ACHN (cell line): Measurements from ENCODE around the gene ZIC3.
"Not testable (repeated sequence)": the region's sequence is repeated elsewhere in the genome, so short reads cannot be mapped to it uniquely, and the experiment has no call there.

ENCODE experiments used
- DNase-seq: peaks from one replicate; pipeline ENCODE4 v3.0.0-alpha.2; 2015
- in situ Hi-C: cut with HindIII; loops from 2 replicates; pipeline ENCODE4 v1.10.0; 2017; ENCODE audit warnings: low sequenced_read_pairs, low pct_ligation_motif_present, low pct_unique_long_range_greater_than_20kb

ZIC3 gene

DNA sequence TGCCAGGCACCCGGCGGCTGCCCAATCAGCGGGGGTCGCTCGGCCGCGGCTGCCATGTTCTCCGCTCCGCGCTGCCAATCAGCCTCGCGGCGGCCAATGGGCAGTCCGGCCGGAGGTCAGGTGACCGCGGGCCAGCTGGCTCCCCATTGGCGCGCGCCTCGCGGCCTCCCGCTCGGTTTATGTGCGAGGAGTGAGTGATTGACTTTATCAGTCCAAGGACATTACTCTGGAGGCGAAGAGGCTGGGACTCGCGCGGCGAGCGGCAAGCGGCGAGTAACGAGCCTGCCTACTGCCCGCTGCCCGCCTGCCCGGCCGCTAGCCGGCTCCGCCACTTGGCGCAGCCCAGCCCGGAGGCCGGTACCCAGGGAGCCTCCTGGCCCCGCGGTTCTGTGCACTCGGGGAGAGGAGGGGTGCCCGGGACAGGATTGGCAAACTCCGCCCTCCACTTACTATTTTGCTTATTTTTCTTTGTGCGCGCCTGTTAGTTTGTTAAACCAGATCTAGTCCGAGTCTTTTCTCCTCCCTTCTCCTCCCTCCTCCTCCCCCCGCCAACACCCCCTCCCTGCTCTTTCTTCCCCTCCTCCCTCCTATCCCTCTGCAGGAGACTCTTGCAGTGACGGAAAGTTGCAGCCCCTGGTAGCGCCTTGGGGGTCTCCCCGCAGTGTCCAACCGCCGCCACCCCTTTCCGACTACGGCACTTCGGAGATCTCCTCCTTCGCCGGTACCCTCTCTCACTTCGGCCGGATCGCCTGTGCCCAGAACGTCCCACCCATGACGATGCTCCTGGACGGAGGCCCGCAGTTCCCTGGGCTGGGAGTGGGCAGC is at the start of gene ZIC3:
Gene ZIC3 (plus strand): TSS at position 207 of the 825 bp plus-strand sequence. CDS start 565 bp downstream, at position 772.
- no peak for DNase-seq
- in situ Hi-C loops: no loop called here

DNA sequence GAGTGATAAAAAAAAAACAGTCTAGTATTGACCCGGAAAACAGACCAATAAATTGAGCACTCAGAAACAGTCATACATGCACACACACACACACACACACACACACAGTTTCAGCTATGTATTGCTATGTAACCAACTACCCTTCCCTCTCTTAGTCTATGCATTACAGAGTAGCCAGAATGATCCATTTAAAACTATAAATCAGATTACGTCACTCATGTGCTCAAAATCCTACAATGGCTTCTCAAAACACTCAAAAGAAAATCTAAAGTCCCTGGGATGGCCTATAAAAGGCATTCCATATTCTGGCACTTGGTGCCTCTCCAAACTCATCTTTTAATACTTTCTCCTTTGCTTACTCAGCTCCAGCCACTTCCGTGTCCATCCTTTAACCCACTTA is 46.5 kb upstream of the ZIC3 start:
- in situ Hi-C loops: no loop called here
- no peak for DNase-seq

DNA sequence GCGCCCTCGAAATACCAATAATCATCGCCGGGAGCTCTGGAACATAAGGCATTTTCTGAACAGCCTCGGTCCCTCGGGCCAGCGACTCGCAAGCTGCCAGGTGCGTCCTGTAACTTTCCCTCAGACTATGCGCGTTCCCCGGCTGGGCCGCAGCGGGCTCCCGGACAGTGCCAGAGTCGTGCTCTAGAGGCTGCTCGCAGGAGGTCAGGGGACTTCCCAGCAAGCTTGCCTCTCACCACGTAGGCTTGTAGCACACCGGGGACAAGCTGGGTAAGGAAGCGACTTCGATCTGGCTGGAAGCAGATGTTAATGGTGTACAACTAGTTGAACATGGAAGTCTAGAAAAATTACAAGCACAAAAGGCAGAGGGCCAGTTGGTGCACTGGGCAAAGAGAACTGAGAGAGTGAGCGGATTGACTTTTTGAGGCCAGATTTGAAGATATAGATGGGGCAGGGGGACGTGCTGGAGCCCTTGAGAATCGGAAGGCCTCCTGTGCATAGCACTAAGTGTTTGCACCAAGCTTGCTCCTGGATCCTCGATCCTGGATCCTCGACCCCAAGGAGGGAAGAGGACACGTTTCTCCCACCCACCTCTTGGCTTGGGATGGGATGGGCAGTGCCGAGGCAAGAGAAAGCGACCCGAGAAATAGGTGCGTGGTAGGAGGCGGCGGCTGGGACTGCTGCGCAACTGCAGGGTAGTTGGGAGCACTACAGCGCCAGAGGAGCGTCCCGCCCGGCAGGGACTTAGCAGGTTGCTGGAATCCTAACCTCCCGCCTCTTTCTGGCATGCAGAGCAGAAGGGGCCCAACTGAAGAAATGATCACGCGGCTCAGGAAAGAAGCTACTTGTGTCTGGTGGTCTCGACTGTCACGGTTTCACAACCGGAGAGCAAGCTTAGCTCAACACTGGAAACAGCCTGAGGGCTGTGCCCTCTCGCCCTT is 19.9 kb upstream of the ZIC3 start:
- in situ Hi-C loops: no loop called here
- DNase-seq: no peak

DNA sequence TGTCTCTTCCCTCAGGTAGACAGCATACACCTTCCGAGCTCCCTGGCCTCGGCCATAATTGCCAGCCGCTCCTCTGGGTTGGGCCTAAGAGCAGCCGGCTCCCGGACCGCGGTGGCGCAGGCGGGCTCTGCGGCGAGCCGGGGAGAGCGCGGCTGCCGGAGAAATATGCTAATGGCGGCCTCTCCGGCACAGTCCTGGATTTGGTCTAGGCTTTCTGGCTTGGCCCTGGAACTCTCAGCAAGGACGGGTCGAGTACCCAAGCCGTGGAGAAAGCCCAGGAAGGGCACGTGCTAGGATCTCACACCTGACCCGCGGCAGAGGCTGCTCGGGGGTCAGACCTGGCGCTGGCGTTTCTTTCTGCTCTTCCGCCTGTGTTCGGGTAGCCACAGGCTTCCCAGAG is 18.6 kb upstream of the ZIC3 start:
- no peak for DNase-seq
- in situ Hi-C loops: no loop called here

DNA sequence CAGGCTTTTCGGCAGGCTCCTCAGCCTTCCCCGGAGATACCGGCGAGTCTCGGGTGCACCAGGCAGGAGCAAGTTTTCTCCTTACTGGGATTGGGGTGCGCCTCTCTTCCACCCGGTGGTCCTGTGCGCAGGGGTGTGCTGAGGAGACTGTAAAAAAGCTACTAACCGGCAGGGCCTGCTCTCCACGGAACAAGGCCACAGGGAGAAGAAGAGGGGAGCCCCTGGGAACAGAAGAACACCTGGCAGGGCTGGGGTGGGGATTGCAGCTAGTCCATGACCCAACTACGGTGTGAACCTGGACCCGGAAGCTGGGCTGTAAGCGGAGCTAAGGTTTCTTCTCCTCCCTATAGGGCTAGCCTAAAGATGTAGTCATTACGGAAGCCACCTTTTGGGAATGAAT is 17.7 kb upstream of the ZIC3 start:
- in situ Hi-C loops: no loop called here

DNA sequence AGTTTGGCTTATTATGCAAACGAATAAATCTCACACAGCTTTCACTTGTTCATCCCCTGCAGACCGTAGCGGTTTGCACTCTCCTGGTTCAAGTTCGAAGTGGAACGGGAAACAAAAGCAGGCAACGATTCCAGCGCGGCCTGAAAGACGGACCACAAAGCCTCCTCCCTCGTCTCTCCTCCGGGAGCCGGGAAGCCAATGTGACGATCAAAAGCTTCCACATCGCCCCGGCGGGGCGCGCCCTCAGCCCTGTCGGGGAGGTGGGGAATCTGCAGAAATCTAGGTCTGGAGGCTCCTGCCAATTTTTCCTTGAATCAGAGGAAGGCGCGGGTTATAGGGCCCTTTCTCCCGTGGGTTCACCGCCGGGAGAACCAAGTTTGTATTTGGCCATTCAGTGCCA is 16.9 kb upstream of the ZIC3 start:
- DNase-seq: no peak
- in situ Hi-C loops: no loop called here

More for the DNA sequence above, 17.7 kb upstream of the ZIC3 start:
- no peak for DNase-seq

DNA sequence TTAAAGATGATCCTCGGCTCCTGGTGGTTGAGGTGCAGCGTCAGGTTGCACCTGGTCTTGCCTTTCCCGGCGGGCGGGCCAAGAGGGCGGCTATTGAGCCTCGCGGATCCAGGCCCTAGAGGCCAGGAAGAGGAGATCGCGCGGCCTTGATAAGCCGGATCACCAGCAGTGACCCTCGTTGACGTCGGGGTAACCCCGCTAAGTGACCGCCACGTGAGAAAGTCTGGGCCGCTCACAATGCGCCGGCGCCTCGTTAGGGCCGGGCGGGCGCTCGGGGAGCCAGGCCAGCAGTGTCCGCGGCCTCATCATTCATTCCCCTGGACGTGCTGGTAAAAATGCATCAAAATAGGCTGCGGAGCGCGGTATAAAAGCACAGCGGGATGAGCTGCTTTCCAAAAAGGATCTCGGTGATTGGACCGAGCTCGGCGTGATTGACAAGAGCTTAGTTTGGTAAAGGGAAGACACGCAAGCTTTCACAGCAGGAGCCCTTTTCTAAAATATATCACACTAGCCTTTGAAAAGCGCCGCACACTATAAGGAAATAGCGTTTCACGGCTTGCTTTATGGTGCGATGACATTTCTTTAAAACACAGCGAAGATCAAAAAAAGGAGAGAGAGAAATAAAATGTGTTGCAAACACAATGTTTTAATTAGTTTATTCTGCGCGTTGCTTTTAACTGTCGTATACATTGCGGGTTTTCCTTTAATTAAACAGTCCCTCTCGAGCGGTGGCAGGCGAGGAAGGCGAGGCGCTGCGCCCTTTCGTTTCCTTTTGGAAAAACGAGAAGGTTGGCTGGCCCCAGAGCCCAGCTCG is 15.9 kb upstream of the ZIC3 start:
- DNase-seq: no peak
- in situ Hi-C loops: no loop called here

DNA sequence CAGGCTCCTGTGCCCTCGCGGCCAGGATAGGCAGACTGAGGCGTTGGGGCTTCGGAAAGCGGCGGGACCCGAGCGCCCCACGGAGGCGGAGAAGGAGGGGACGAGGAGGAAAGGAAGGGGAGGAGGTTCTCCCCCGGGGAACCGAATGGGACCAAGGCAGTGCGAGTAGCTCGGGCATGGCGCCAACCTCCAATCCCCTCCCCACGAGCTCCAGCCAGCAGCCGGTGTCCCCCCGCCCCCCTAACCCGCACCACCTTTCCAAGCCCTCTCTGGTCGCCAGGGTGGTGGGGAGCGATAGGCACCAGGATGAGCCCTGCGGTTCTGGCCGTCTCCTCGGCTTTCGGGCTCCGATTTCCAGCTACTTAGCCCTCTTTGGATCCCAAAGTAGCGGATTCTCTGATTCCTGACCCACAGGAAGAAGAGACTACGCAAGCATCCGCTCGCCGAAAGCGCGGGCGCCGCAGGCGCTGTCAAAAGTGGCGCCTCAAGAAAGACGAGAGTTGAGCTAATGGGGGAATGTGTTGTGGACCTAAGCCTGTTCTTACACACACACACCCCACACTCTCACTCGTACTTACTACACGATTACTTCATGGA is 15.2 kb upstream of the ZIC3 start:
- DNase-seq: no peak
- in situ Hi-C loops: no loop called here

DNA sequence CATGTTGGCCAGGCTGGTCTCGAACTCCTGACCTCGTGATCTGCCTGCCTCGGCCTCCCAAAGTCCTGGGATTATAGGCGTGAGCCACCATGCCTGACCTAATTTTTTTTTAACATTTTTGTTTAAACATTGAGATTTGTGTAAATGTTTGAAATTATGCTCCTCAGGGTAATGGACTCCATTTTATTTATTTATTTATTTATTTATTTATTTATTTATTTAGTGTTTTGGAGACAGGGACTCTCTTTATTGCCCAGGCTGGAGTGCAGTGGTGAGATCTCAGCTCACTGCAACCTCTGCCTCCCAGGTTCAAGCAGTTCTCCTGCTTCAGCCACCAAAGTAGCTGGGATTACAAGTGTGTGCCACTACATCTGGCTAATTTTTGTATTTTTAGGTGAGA is 13.8 kb upstream of the ZIC3 start:
- DNase-seq: not testable (repeated sequence)

DNA sequence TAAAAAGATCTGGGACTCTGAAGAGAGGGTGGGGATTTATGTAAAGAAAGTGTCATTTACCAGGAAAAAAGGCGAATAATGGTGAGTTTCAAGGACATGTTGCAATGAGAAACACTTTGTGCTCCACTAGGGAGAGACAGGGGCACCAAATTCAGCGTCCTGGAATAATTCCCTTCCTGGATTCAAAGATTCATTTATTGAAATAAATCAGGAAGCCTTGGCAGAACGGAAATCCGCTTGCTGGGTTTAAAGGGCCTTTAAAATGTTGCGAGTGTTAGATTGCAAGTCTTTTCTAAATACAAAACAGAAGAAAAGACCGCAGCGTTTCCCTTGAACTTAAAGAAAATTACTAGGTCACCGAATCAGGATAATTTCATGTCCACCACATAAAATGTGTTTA is 3.8 kb upstream of the ZIC3 start:
- in situ Hi-C loops: no loop called here
- no peak for DNase-seq

More for the DNA sequence above, 13.8 kb upstream of the ZIC3 start:
- in situ Hi-C loops: not testable (repeated sequence)

DNA sequence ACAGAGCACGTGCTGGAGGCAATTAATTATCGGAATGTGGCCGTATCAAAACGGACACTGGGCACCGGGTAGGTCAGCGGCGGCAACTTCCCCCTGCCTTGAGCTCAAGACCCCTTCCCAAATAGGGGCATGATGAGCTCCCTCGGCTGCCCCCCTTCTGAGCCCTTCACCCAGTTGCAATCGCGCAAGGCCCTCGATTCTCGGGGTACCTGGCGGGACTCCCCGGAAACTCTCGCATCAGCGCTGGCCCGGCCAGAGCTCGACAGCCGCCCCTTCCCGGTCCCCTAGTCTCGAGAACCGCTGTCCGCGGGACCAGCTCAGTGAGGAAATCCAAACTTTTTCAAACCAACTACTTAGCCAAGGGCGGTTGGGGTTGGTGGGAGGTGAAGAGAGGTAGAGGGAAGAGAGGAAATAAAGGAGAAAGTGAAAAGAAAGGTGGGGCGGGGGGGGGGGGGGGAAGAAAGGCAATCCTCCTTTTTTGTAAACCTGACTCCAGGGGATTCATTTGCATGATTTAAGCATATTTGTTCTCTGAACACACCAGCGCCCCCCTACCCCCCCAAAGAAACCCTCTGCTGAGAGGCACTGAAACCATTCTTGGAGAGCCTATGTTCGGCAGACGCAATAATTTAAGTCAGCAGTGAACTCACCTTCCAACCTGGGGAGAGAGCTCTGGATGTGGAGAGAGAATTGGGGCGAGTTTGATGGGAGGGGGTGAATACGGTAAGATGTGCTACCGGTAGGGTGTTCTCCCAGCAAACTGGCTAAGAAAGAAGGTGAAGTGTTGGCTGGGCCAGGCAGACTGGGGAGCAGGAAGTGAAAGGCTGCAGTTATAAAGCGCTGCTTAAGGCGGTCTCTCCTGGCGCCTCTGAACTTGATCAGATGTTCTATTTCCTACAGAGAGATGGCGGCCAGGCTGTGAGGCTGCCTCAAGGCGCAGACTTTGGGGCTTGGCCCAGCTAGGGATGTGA is 2.0 kb upstream of the ZIC3 start:
- DNase-seq: no peak
- in situ Hi-C loops: no loop called here

DNA sequence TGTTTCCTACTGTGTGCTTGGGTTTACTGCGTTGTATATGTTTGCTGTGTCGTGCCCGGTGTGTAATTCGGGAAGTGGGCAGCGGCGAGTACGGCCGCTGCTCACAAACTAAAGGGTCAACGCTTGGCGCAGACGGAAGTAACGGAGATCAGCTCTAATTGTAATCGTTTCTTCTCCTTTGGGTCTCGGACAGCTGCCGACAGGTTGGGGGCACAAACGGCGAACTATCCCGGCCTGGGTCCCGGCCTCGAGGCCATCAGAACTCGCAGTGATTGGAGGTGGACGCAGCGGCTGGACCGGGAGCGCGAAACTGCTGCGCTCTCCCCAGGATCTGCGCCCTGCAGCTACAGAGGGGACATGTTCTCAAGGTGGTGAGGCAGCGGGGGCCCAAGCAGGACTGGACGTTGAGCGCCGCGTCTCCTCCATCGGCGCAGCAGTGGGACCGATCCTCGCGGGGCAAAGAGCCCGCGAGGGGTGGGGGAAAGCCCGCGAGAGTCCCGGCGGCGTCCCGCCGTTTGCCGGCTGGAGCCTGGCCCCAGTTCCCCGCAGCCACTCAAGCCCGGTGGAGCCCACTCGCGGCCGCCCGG is 516 bp upstream of the ZIC3 start:
- in situ Hi-C loops: no loop called here
- no peak for DNase-seq

DNA sequence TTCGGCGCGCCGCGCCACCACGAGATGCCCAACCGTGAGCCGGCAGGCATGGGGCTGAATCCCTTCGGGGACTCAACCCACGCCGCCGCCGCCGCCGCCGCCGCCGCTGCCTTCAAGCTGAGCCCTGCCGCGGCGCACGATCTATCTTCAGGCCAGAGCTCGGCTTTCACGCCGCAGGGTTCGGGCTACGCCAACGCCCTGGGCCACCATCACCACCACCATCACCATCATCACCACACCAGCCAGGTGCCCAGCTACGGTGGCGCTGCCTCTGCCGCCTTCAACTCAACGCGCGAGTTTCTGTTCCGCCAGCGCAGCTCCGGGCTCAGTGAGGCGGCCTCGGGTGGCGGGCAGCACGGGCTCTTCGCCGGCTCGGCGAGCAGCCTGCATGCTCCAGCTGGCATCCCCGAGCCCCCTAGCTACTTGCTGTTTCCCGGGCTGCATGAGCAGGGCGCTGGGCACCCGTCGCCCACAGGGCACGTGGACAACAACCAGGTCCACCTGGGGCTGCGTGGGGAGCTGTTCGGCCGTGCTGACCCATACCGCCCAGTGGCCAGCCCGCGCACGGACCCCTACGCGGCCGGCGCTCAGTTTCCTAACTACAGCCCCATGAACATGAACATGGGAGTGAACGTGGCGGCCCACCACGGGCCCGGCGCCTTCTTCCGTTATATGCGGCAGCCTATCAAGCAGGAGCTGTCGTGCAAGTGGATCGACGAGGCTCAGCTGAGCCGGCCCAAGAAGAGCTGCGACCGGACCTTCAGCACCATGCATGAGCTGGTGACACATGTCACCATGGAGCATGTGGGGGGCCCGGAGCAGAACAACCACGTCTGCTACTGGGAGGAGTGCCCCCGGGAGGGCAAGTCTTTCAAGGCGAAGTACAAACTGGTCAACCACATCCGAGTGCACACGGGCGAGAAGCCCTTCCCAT is 1.1 kb downstream of the ZIC3 start:
- in situ Hi-C loops: no loop called here
- no peak for DNase-seq

DNA sequence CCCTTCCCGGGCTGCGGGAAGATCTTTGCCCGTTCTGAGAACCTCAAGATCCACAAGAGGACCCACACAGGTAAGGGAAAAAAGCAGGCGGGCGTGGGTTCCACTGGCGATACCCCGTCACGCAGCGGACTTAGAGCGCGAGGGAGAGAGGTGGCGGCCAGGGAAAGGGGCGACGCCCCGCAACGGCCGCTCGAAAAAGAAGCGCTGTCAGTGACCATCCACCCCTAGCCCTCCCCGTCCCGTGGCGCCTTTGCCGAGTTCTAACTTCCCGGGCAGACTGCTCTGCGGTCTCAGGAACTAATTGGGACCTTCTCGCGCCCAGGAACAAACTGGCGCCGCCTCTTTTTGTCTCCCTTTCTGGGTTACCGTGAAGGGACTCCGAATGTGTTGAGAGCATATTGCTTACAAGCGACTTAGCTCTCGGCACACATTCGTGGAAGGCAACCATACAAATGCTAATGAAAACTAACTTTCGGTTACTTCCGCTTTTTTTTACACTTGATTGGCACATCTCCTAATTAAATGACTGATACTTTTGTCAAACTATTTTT is 1.8 kb downstream of the ZIC3 start:
- in situ Hi-C loops: no loop called here
- DNase-seq: no peak

DNA sequence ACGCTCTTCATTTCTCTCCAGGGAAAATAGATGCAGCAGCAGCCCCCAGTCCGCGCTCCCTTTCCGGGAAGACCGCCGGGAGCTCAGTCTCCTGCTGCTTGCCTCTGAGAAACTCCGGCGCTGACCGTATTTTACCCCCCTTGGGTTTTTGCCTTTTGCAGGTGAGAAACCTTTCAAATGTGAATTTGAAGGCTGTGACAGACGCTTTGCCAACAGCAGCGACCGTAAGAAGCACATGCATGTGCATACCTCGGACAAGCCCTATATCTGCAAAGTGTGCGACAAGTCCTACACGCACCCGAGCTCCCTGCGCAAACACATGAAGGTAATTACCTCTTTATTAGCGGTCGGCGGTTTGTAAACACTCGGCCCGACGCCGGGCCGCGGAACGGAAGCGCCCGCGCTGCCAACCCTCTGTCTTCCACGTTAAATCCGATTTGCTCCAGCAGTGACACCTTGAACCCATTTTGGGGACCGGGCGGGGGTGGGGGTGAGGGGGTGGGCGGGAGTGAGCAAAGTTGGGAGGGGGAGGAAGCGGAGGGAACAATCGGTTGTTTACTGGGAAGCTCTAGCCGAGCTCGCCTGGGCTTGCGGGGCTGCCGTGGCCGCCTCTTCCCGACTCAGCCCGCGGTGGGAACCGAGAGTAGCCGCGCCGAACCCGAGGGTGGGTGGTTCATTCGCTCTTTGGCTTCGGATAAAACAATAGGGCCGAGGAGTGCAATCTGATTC is 3.0 kb downstream of the ZIC3 start:
- in situ Hi-C loops: no loop called here
- no peak for DNase-seq
